Testis (tissue), 3 donors: ENCODE data around the gene RPS6KA4. TPM values are rescaled to one million over a fixed set of nuclear protein-coding genes. Genes with fewer than 3 reads are reported as not detected.
A peak's percentile ranks its signal among the peaks of the same experiment; 100 is the strongest.

ENCODE experiments used
- DNase-seq: peaks from one replicate; pipeline ENCODE4 v3.0.0-alpha.2; 2019
- H3K27ac ChIP-seq, 2 donors: fragments of 200-600 bp; sonication (generic); one replicate each; pipeline ENCODE4 v1.5.1; 2019
- H3K27me3 ChIP-seq: fragments of 200-600 bp; sonication (generic); one replicate; pipeline ENCODE4 v1.5.1; 2019
- H3K36me3 ChIP-seq: fragments of 200-600 bp; sonication (generic); one replicate; pipeline ENCODE4 v1.5.1; 2017; ENCODE audit warnings: low read depth; ENCODE audit errors: missing control alignments
- H3K4me1 ChIP-seq: fragments of 200-600 bp; sonication (generic); one replicate; pipeline ENCODE4 v1.5.1; 2019
- H3K4me3 ChIP-seq, 2 donors: fragments of 200-600 bp; sonication (generic); one replicate each; pipeline ENCODE4 v1.5.1; 2017 to 2019
- H3K9me3 ChIP-seq: fragments of 200-600 bp; sonication (generic); one replicate; pipeline ENCODE4 v1.5.1; 2017
- CTCF ChIP-seq, 3 experiments: fragments of 450-650 bp in 2 of 3; fragments of 200-600 bp in 1 of 3; sonication (generic) in 1 of 3; IDR thresholded peaks; one replicate each; pipeline ENCODE4 v1.5.1; 2016 to 2019; ENCODE audit warnings: antibody characterized with exemption in 3 of 3, mild to moderate bottlenecking in 2 of 3, moderate library complexity in 1 of 3
- POLR2A ChIP-seq: fragments of 450-650 bp; IDR thresholded peaks from one replicate; pipeline ENCODE4 v1.6.1; 2017; ENCODE audit warnings: antibody characterized with exemption, mild to moderate bottlenecking, moderate library complexity
- WGBS, 2 donors: methylation state at CpG; one replicate each; pipeline ENCODE4 v1.1.5; 2018; 5-methylcytosine and 5-hydroxymethylcytosine counted together
- intact Hi-C: fragments of 100-400 bp; cut with DNase I; formaldehyde crosslinking; loops from one replicate; pipeline ENCODE4 v1.15.1; 2023; ENCODE audit warnings: low total_unique reads
- polyA plus RNA-seq: library from polyadenylated mRNA; stranded (reverse); fragments of 350-450 nt; fragmentation: Illumina TruSeq; extraction: RNeasy Lipid Tissue Mini Kit (QIAGEN cat#74804); gene quantifications from one replicate; pipeline ENCODE4 v1.2.3, GENCODE V29; 2014; ENCODE audit warnings: low read depth, low replicate concordance; ENCODE audit not compliant: insufficient read depth
- total RNA-seq, 2 donors: library from RNA; depleted of rRNA; stranded (reverse); fragments of >200 nt; gene quantifications; one replicate each; pipeline ENCODE4 v1.2.3, GENCODE V29; 2016

RPS6KA4 gene
- total and polyA plus RNA-seq, 3 donors from 2014 or later = 9.2 to 15.6 (median 15.6) TPM

GRCh38 chr11:64407221-64407620, 48.3 kb downstream of the RPS6KA4 start:
- Histone ChIP-seq H3K36me3 (no peaks in the 10 kb centered on the region), H3K4me1 (peaks cover 12% of the 10 kb centered on the region), H3K4me3 (no peak overlapping the region), H3K27me3 (no peaks in the 10 kb centered on the region), H3K9me3 (no peaks in the 10 kb centered on the region), H3K27ac (no peak overlapping the region)
- intact Hi-C loops = no loop called here
- WGBS, 2 donors = 82 to 84% methylated on average over 9 to 11 of the region's 11 CpGs
- DNase-seq = no peak
- TF ChIP-seq POLR2A (no peak), CTCF (IDR thresholded peaks at IDR 0.05) (no peak)

- intact Hi-C loops = no loop called here
- DNase-seq = no peak
- Histone ChIP-seq H3K27ac (no peak overlapping the region), H3K4me3 (no peak overlapping the region), H3K36me3 (no peaks in the 10 kb centered on the region), H3K4me1 (peaks cover 12% of the 10 kb centered on the region), H3K27me3 (no peaks in the 10 kb centered on the region), H3K9me3 (no peaks in the 10 kb centered on the region)
- 84 to 98% methylated on average over 2 of the region's 2 CpGs for WGBS, 2 donors
- TF ChIP-seq POLR2A (no peak), CTCF (IDR thresholded peaks at IDR 0.05) (no peak)
Measured at GRCh38 chr11:64407630-64408029, 48.7 kb downstream of the RPS6KA4 start.

GRCh38 chr11:64409278-64409677, 50.3 kb downstream of the RPS6KA4 start:
- Histone ChIP-seq H3K27ac (no peak overlapping the region), H3K36me3 (no peaks in the 10 kb centered on the region), H3K27me3 (no peaks in the 10 kb centered on the region), H3K9me3 (no peaks in the 10 kb centered on the region), H3K4me1 (peaks cover 12% of the 10 kb centered on the region), H3K4me3 (no peak overlapping the region)
- DNase-seq = no peak
- WGBS, 2 donors = 41 to 50% methylated on average over 1 to 20 of the region's 20 CpGs
- intact Hi-C loops = no loop called here
- TF ChIP-seq POLR2A (no peak), CTCF (IDR thresholded peaks at IDR 0.05) (no peak)

GRCh38 chr11:64409707-64410403, 50.9 kb downstream of the RPS6KA4 start:
- H3K27ac ChIP-seq = no peak overlapping the region
- peak; percentile 26 for DNase-seq
- WGBS, 2 donors = 14 to 21% methylated on average over 16 of the region's 16 CpGs

GRCh38 chr11:64410404-64410734, 51.4 kb downstream of the RPS6KA4 start:
- H3K9me3 ChIP-seq = no peaks in the 10 kb centered on the region
- no peaks in the 10 kb centered on the region for H3K27me3 ChIP-seq
- H3K36me3 ChIP-seq = no peaks in the 10 kb centered on the region
- H3K27ac ChIP-seq = no peak overlapping the region
- DNase-seq = no peak
- peaks cover 12% of the 10 kb centered on the region for H3K4me1 ChIP-seq
- no peak overlapping the region for H3K4me3 ChIP-seq
- WGBS, 2 donors = 70 to 74% methylated on average over 4 to 7 of the region's 7 CpGs
- TF ChIP-seq CTCF (IDR thresholded peaks at IDR 0.05) (no peak), POLR2A (no peak)
- intact Hi-C loops = no loop called here

More at GRCh38 chr11:64409707-64410403, 50.9 kb downstream of the RPS6KA4 start:
- Histone ChIP-seq H3K4me1 (peaks cover 12% of the 10 kb centered on the region), H3K36me3 (no peaks in the 10 kb centered on the region), H3K9me3 (no peaks in the 10 kb centered on the region), H3K4me3 (no peak overlapping the region), H3K27me3 (no peaks in the 10 kb centered on the region)
- intact Hi-C loops = no loop called here
- TF ChIP-seq POLR2A = no peak
